Measurements from ENCODE around the gene ARL13B.

- TF ChIP-seq CTCF (IDR thresholded peaks at IDR 0.05) (no peak), EZH2 (IDR thresholded peaks at IDR 0.05; ENCODE audit: borderline replicate concordance, insufficient read depth, low read depth, low read length, poor library complexity, severe bottlenecking) (no peak)
These were observed 1.7 kb downstream of the ARL13B start for GRCh38 chr3:93981649-93982048.
